Left ventricle myocardium superior (tissue), 1 donor: Measurements from ENCODE around the gene MAK. TPM values are rescaled to one million over a fixed set of nuclear protein-coding genes. Genes with fewer than 3 reads are reported as not detected.
"Not testable (repeated sequence)": the region's sequence is repeated elsewhere in the genome, so short reads cannot be mapped to it uniquely, and the experiment has no call there.

Experiments
- ATAC-seq: fragments of 200-7000 bp; cut with Tn5 transposase; one replicate; pipeline ENCODE4 v1.9.1; 2020; ENCODE audit warnings: mild to moderate bottlenecking, moderate library complexity
- DNase-seq: peaks from one replicate; pipeline ENCODE4 v3.0.0-alpha.2; 2020
- intact Hi-C: fragments of 100-400 bp; cut with micrococcal nuclease; formaldehyde crosslinking; loops from one replicate; pipeline ENCODE4 v1.11.0; 2022
- total RNA-seq: library from RNA; stranded (reverse); fragmentation: NEBNext Ultra II Directional; extraction: Animal tissue kit (Norgen Biotek cat#: 25700); gene quantifications from one replicate; pipeline ENCODE4 v1.2.1, GENCODE V29; 2021
- donor health status: DM: no; HTN: yes; CAD: no; lungs with severe emphysema.

MAK gene
- total RNA-seq, 1 donor from 2014 or later = 0.07 TPM

- intact Hi-C loops = no loop called here
- DNase-seq (no peak), ATAC-seq (no peak)
These were observed 44.1 kb downstream of the MAK start for GRCh38 chr6:10794239-10794638.

GRCh38 chr6:10793695-10794094 is 44.6 kb downstream of the MAK start:
- DNase-seq (no peak), ATAC-seq (no peak)
- intact Hi-C loops = no loop called here

GRCh38 chr6:10793035-10793434 is 45.3 kb downstream of the MAK start:
- no peak for ATAC-seq
- intact Hi-C loops = no loop called here
- DNase-seq = no peak

- DNase-seq (no peak), ATAC-seq (no peak)
- intact Hi-C loops = no loop called here
These were observed 46.2 kb downstream of the MAK start for GRCh38 chr6:10792101-10792500.

GRCh38 chr6:10791673-10792072 is 46.7 kb downstream of the MAK start:
- DNase-seq (no peak), ATAC-seq (no peak)
- intact Hi-C loops = no loop called here

- ATAC-seq (no peak), DNase-seq (no peak)
- intact Hi-C loops = no loop called here
These were observed 59.3 kb downstream of the MAK start for GRCh38 chr6:10779076-10779475.

- ATAC-seq (no peak), DNase-seq (no peak)
- intact Hi-C loops = no loop called here
These were observed 60.1 kb downstream of the MAK start for GRCh38 chr6:10778230-10778629.

GRCh38 chr6:10771371-10771894 is 66.9 kb downstream of the MAK start:
- DNase-seq = no peak
- ATAC-seq = no peak
- intact Hi-C loops = no loop called here

GRCh38 chr6:10769419-10769818 is 68.9 kb downstream of the MAK start:
- no peak for ATAC-seq
- intact Hi-C loops = no loop called here

GRCh38 chr6:10763006-10763405 is 75.3 kb downstream of the MAK start:
- no peak for DNase-seq
- ATAC-seq = no peak
- intact Hi-C loops = no loop called here

More at GRCh38 chr6:10769419-10769818, 68.9 kb downstream of the MAK start:
- DNase-seq = no peak

- ATAC-seq (peak; percentile 90), DNase-seq (peak; percentile 33)
- intact Hi-C loops = no loop called here
These were observed 78.4 kb downstream of the MAK start for GRCh38 chr6:10759884-10760329.

GRCh38 chr6:10759312-10759839 is 79.0 kb downstream of the MAK start:
- intact Hi-C loops = no loop called here
- DNase-seq (no peak), ATAC-seq (peak; percentile 66)

GRCh38 chr6:10756085-10756484 is 82.3 kb downstream of the MAK start:
- DNase-seq (no peak), ATAC-seq (no peak)
- intact Hi-C loops = no loop called here

- DNase-seq, ATAC-seq, intact Hi-C loops: not testable (repeated sequence)
These were observed 86.6 kb downstream of the MAK start for GRCh38 chr6:10751757-10752156.

- DNase-seq, ATAC-seq, intact Hi-C loops: not testable (repeated sequence)
These were observed 87.8 kb downstream of the MAK start for GRCh38 chr6:10750568-10750967.

- no peak for ATAC-seq
- no peak for DNase-seq
- intact Hi-C loops = no loop called here
These were observed 88.6 kb downstream of the MAK start for GRCh38 chr6:10749734-10750133.

- ATAC-seq (peak; percentile 100), DNase-seq (peak; percentile 100)
- intact Hi-C loops = no loop called here
These were observed 90.9 kb downstream of the MAK start, which contains the start of gene TMEM14B for GRCh38 chr6:10747251-10747972. Gene TMEM14B (plus strand): TSS chr6:10747805. CDS start chr6:10749246, 1,441 bp downstream.

GRCh38 chr6:10746915-10747250 is 91.5 kb downstream of the MAK start:
- DNase-seq (no peak), ATAC-seq (no peak)
- intact Hi-C loops = no loop called here

GRCh38 chr6:10745116-10745515 is 93.2 kb downstream of the MAK start:
- ATAC-seq (no peak), DNase-seq (no peak)
- intact Hi-C loops = no loop called here

GRCh38 chr6:10743515-10743914 is 94.8 kb downstream of the MAK start:
- intact Hi-C loops = no loop called here
- ATAC-seq = no peak
- no peak for DNase-seq

- intact Hi-C loops = no loop called here
- ATAC-seq = no peak
These were observed 96.1 kb downstream of the MAK start for GRCh38 chr6:10742251-10742650.

More at GRCh38 chr6:10742251-10742650, 96.1 kb downstream of the MAK start:
- DNase-seq = no peak
